NT2/D1 (cell line): Measurements from ENCODE around the gene ZBTB16.
A peak's percentile ranks its signal among the peaks of the same experiment; 100 is the strongest.

ENCODE experiments used
- DNase-seq: peaks from one replicate; pipeline ENCODE4 v3.0.0-alpha.2; 2011; ENCODE audit warnings: low read depth, low spot score
- H3K27me3 ChIP-seq: 2 replicates; pipeline ENCODE4 v1.6.0; 2011; ENCODE audit warnings: mild to moderate bottlenecking; ENCODE audit not compliant: insufficient read length, insufficient read depth
- H3K36me3 ChIP-seq: 2 replicates; pipeline ENCODE4 v1.6.1; 2011; ENCODE audit warnings: mild to moderate bottlenecking, low read length, mixed read lengths; ENCODE audit not compliant: insufficient read depth, insufficient read length
- H3K4me1 ChIP-seq: 2 replicates; pipeline ENCODE4 v1.5.1; 2011; ENCODE audit not compliant: insufficient read depth, insufficient read length
- H3K4me3 ChIP-seq: 2 replicates; pipeline ENCODE4 v1.5.1; 2011; ENCODE audit warnings: low read depth; ENCODE audit not compliant: insufficient read length
- H3K9ac ChIP-seq: 2 replicates; pipeline ENCODE4 v1.6.0; 2011; ENCODE audit warnings: low read depth; ENCODE audit not compliant: insufficient read length
- H3K9me3 ChIP-seq: 2 replicates; pipeline ENCODE4 v1.5.1; 2011; ENCODE audit warnings: mild to moderate bottlenecking, low read length; ENCODE audit not compliant: insufficient read depth
- SUZ12 ChIP-seq: IDR thresholded peaks from 2 replicates; pipeline ENCODE4 v1.6.1; 2011; ENCODE audit not compliant: insufficient read length, insufficient read depth; ENCODE audit errors: extremely low read depth
- YY1 ChIP-seq: IDR thresholded peaks from 2 replicates; pipeline ENCODE4 v1.6.1; 2011; ENCODE audit not compliant: insufficient read length, insufficient read depth
- ZNF274 ChIP-seq: IDR thresholded peaks from 2 replicates; pipeline ENCODE4 v1.6.1; 2011; ENCODE audit warnings: mild to moderate bottlenecking, low read depth, low read length

The ZBTB16 gene

GRCh38 chr11:114156782-114157181 is 97.3 kb downstream of the ZBTB16 start:
- Histone ChIP-seq H3K36me3 (no peaks in the 10 kb centered on the region), H3K4me3 (no peak overlapping the region), H3K27me3 (no peaks in the 10 kb centered on the region), H3K4me1 (peaks cover 8% of the 10 kb centered on the region), H3K9ac (no peak overlapping the region), H3K9me3 (no peaks in the 10 kb centered on the region)
- DNase-seq: no peak
- TF ChIP-seq ZNF274 (no peak), SUZ12 (no peak), YY1 (no peak)

GRCh38 chr11:114157476-114158050 is 98.1 kb downstream of the ZBTB16 start:
- Histone ChIP-seq H3K36me3 (no peaks in the 10 kb centered on the region), H3K4me3 (no peak overlapping the region), H3K27me3 (no peaks in the 10 kb centered on the region), H3K9ac (no peak overlapping the region), H3K4me1 (peaks cover 8% of the 10 kb centered on the region), H3K9me3 (no peaks in the 10 kb centered on the region)
- no peak for DNase-seq
- TF ChIP-seq SUZ12: no peak
- no peak for TF ChIP-seq YY1
- no peak for TF ChIP-seq ZNF274

GRCh38 chr11:114158421-114158820 is 98.9 kb downstream of the ZBTB16 start:
- Histone ChIP-seq H3K27me3 (no peaks in the 10 kb centered on the region), H3K4me3 (no peak overlapping the region), H3K36me3 (no peaks in the 10 kb centered on the region), H3K4me1 (peaks cover 8% of the 10 kb centered on the region), H3K9ac (no peak overlapping the region), H3K9me3 (no peaks in the 10 kb centered on the region)
- TF ChIP-seq SUZ12: no peak
- no peak for TF ChIP-seq ZNF274
- no peak for TF ChIP-seq YY1
- DNase-seq: no peak

GRCh38 chr11:114158886-114159285 is 99.4 kb downstream of the ZBTB16 start:
- no peaks in the 10 kb centered on the region for H3K27me3 ChIP-seq

GRCh38 chr11:114159320-114159719 is 99.8 kb downstream of the ZBTB16 start:
- no peak for TF ChIP-seq SUZ12
- no peak for TF ChIP-seq YY1
- TF ChIP-seq ZNF274: no peak
- no peak overlapping the region for H3K4me3 ChIP-seq
- H3K27me3 ChIP-seq: no peaks in the 10 kb centered on the region
- peaks cover 8% of the 10 kb centered on the region for H3K4me1 ChIP-seq
- DNase-seq: no peak
- H3K9ac ChIP-seq: no peak overlapping the region
- no peaks in the 10 kb centered on the region for H3K36me3 ChIP-seq
- no peaks in the 10 kb centered on the region for H3K9me3 ChIP-seq

More at GRCh38 chr11:114158886-114159285, 99.4 kb downstream of the ZBTB16 start:
- Histone ChIP-seq H3K4me3 (no peak overlapping the region), H3K9me3 (no peaks in the 10 kb centered on the region), H3K4me1 (peaks cover 8% of the 10 kb centered on the region), H3K36me3 (no peaks in the 10 kb centered on the region), H3K9ac (no peak overlapping the region)
- DNase-seq: no peak
- TF ChIP-seq ZNF274 (no peak), SUZ12 (no peak), YY1 (no peak)

- TF ChIP-seq ZNF274 (no peak), YY1 (no peak), SUZ12 (no peak)
- Histone ChIP-seq H3K4me1 (peaks cover 5% of the 10 kb centered on the region), H3K9me3 (no peaks in the 10 kb centered on the region), H3K9ac (no peak overlapping the region), H3K36me3 (no peaks in the 10 kb centered on the region), H3K27me3 (no peaks in the 10 kb centered on the region), H3K4me3 (no peak overlapping the region)
- DNase-seq: peak; percentile 33
These were observed 100.5 kb downstream of the ZBTB16 start for GRCh38 chr11:114159802-114160632.

- Histone ChIP-seq H3K4me1 (peaks cover 5% of the 10 kb centered on the region), H3K27me3 (no peaks in the 10 kb centered on the region), H3K9ac (no peak overlapping the region)
These were observed 101.4 kb downstream of the ZBTB16 start for GRCh38 chr11:114160894-114161293.

More at GRCh38 chr11:114160894-114161293, 101.4 kb downstream of the ZBTB16 start:
- Histone ChIP-seq H3K36me3 (no peaks in the 10 kb centered on the region), H3K4me3 (no peak overlapping the region), H3K9me3 (no peaks in the 10 kb centered on the region)
- no peak for DNase-seq
- TF ChIP-seq YY1: no peak
